GM18511 (cell line): ENCODE measurements around the gene DENND1A.

Source experiments
- ATAC-seq: cut with Tn5 transposase; IDR thresholded peaks from one replicate; pipeline ENCODE4 v1.9.1; 2021; ENCODE audit warnings: mild to moderate bottlenecking, moderate library complexity; ENCODE audit not compliant: unreplicated experiment

The DENND1A gene

GRCh38 chr9:123380852-123381705 lies 548.8 kb downstream of the DENND1A start:
- ATAC-seq: no peak

- no peak for ATAC-seq
These were observed 550.8 kb downstream of the DENND1A start for GRCh38 chr9:123378956-123379660.

GRCh38 chr9:123378025-123378424 lies 551.9 kb downstream of the DENND1A start:
- no peak for ATAC-seq

- ATAC-seq: no peak
These were observed 552.5 kb downstream of the DENND1A start for GRCh38 chr9:123377211-123377971.

- no peak for ATAC-seq
These were observed 553.5 kb downstream of the DENND1A start for GRCh38 chr9:123376218-123377071.

GRCh38 chr9:123375469-123376132 lies 554.3 kb downstream of the DENND1A start:
- no peak for ATAC-seq

- no peak for ATAC-seq
These were observed 556.0 kb downstream of the DENND1A start for GRCh38 chr9:123373946-123374345.

GRCh38 chr9:123373447-123373923 lies 556.4 kb downstream of the DENND1A start:
- ATAC-seq: no peak

- no peak for ATAC-seq
These were observed 557.0 kb downstream of the DENND1A start for GRCh38 chr9:123372766-123373446.

GRCh38 chr9:123371805-123372590 lies 557.9 kb downstream of the DENND1A start:
- no peak for ATAC-seq

- ATAC-seq: no peak
These were observed 558.7 kb downstream of the DENND1A start for GRCh38 chr9:123371228-123371584.

GRCh38 chr9:123370526-123371227 lies 559.2 kb downstream of the DENND1A start:
- ATAC-seq: no peak

GRCh38 chr9:123370108-123370507 lies 559.8 kb downstream of the DENND1A start:
- no peak for ATAC-seq

- ATAC-seq: no peak
These were observed 560.6 kb downstream of the DENND1A start for GRCh38 chr9:123369296-123369695.

- ATAC-seq: no peak
These were observed 561.3 kb downstream of the DENND1A start for GRCh38 chr9:123368536-123369153.

- ATAC-seq: no peak
These were observed 561.9 kb downstream of the DENND1A start for GRCh38 chr9:123368023-123368422.

- ATAC-seq: no peak
These were observed 563.9 kb downstream of the DENND1A start for GRCh38 chr9:123365881-123366528.
